KMS-11 (cell line): ENCODE measurements around the gene ZNF678.

Source experiments
- H2AFZ ChIP-seq: fragments of 200-600 bp; sonication (generic); 2 replicates; pipeline ENCODE4 v1.6.1; 2016; ENCODE audit warnings: antibody characterized with exemption, mixed run types, low read depth
- H3K27ac ChIP-seq: fragments of 200-600 bp; sonication (generic); 2 replicates; pipeline ENCODE4 v1.6.1; 2016; ENCODE audit warnings: mild to moderate bottlenecking, mixed run types
- H3K27me3 ChIP-seq: fragments of 200-600 bp; sonication (generic); 2 replicates; pipeline ENCODE4 v1.6.1; 2017; ENCODE audit warnings: mild to moderate bottlenecking, low read depth, mixed run types, moderate library complexity; ENCODE audit not compliant: insufficient read depth
- H3K36me3 ChIP-seq: fragments of 200-600 bp; sonication (generic); 2 replicates; pipeline ENCODE4 v1.6.1; 2017; ENCODE audit warnings: mild to moderate bottlenecking, mixed run types; ENCODE audit not compliant: insufficient read depth
- H3K4me1 ChIP-seq: fragments of 200-600 bp; sonication (generic); 2 replicates; pipeline ENCODE4 v1.6.1; 2016; ENCODE audit warnings: mild to moderate bottlenecking, low read depth, mixed run types; ENCODE audit not compliant: poor library complexity, severe bottlenecking
- H3K4me2 ChIP-seq: fragments of 200-600 bp; sonication (generic); 2 replicates; pipeline ENCODE4 v1.7.0; 2016; ENCODE audit warnings: mild to moderate bottlenecking, mixed run types
- H3K4me3 ChIP-seq: fragments of 200-600 bp; sonication (generic); IDR thresholded peaks from 2 replicates; pipeline ENCODE4 v1.6.1; 2017; ENCODE audit warnings: low read depth, low read length, mixed read lengths; ENCODE audit not compliant: insufficient read depth
- H3K79me2 ChIP-seq: fragments of 200-600 bp; sonication (generic); 2 replicates; pipeline ENCODE4 v1.6.1; 2016; ENCODE audit warnings: low read depth, mixed run types; ENCODE audit not compliant: insufficient read depth
- H3K9ac ChIP-seq: fragments of 200-600 bp; sonication (generic); 2 replicates; pipeline ENCODE4 v1.6.1; 2016; ENCODE audit warnings: mild to moderate bottlenecking, mixed run types
- H4K20me1 ChIP-seq: fragments of 200-600 bp; sonication (generic); 2 replicates; pipeline ENCODE4 v1.6.1; 2016; ENCODE audit warnings: mild to moderate bottlenecking, mixed run types; ENCODE audit not compliant: insufficient read depth
- TF ChIP-seq, protein P1 (sequence below): fragments of 200-600 bp; sonication (generic); conservative IDR thresholded peaks from 2 replicates; pipeline ENCODE4 v1.6.1; 2017; ENCODE audit warnings: low read depth, mild to moderate bottlenecking, antibody characterized with exemption, low read length, moderate library complexity, mixed read lengths

The ZNF678 gene

DNA sequence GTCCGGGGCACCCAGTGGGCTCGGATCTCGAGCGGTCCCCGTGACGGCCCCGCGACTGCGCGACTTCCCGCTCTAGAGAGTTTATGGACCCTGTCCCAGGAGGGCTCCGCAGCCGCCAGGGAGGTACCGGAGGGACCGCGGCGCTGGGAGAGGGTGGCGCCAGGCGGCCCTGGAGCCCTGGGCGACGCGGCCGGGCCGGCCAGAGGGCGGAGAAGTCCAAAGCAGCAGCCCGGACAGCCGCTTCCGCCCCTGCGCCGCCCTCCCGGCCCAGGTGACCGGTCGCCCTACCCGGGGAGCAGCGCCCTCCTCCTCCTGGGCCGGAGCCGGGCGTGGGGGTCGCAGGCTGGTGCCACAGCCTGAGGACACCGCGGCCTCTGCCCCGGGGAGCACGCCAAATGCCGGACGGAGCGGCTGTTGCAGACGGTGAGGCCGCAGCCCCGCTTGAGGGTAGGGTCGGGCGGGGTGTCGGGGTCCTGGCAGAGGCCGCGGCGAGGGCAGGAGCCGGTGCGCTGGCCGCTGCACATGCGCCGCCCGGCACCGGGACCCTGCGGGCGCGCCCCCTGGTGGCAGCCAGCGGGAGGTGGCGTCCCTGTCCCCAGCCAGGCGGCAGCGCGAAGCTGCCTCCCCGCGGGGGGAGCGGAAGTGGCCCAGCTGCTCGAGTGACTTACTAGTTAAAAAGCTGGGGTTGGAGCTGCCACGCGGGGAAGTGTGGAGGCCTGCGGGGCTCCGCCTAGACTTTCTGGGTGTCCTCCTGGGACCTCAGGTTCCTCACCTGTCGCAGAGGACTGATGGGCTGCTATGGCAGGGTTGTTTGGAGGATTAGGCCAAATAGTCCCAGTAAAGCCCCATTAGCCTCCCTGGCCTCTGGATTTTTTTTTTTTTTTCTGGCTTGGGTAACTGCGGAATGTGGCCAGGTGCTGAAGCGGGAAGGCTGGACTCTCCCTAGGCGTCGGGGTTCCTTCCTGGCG, 20.9 kb upstream of the ZNF678 start:
- Histone ChIP-seq H3K4me1 (peaks cover 4% of the 10 kb centered on the region), H3K4me2 (peak overlapping the region; percentile 48; the same call in 1 of the 2 replicates), H3K9ac (peak overlapping the region; percentile 41; the same call in 1 of the 2 replicates), H4K20me1 (no peaks in the 10 kb centered on the region), H3K4me3 (no peak overlapping the region), H3K36me3 (no peaks in the 10 kb centered on the region), H3K27me3 (no peaks in the 10 kb centered on the region), H2AFZ (peak overlapping the region; percentile 96), H3K27ac (no peak overlapping the region), H3K79me2 (no peaks in the 10 kb centered on the region)
- TF ChIP-seq, protein P1, sequence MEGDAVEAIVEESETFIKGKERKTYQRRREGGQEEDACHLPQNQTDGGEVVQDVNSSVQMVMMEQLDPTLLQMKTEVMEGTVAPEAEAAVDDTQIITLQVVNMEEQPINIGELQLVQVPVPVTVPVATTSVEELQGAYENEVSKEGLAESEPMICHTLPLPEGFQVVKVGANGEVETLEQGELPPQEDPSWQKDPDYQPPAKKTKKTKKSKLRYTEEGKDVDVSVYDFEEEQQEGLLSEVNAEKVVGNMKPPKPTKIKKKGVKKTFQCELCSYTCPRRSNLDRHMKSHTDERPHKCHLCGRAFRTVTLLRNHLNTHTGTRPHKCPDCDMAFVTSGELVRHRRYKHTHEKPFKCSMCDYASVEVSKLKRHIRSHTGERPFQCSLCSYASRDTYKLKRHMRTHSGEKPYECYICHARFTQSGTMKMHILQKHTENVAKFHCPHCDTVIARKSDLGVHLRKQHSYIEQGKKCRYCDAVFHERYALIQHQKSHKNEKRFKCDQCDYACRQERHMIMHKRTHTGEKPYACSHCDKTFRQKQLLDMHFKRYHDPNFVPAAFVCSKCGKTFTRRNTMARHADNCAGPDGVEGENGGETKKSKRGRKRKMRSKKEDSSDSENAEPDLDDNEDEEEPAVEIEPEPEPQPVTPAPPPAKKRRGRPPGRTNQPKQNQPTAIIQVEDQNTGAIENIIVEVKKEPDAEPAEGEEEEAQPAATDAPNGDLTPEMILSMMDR, result peak; percentile 74

DNA sequence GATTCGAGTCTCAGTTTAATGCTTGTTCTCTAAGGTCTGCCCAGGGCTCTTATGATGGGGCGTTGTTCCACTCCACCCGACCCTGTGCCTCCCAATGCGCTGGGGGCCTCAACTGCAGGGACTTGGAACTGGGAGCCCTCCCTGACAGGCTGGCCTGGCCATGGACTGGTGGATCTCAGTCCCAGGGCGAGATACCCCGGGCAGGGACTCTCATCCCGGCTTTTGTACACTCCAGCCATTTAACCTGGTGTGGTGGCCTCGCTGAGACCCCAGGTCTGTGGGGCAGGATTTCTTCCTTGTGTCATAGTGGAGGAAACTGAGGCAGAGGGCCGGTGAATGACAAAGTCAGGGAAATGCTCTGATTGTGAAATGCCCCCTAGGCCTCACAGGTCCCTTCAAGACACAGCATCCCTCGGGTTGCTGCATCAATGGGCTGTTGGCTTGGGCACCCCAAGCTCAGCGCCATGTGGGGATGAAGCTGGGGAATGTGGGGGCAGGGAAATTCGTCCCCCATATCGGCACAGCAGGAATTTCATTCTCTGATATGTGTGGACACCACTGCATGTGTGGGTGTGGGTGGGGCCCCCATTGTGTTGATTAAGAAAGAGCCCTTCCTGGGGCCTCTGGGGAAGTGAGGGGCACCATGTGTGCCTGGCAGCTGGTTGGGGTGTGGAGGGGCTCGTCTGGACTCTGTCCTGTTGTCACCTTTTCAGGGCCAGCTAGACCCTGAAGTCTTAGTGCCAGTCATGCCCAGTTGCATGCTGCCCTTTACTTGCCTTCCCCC, 19.9 kb upstream of the ZNF678 start:
- Histone ChIP-seq H3K36me3 (no peaks in the 10 kb centered on the region), H4K20me1 (no peaks in the 10 kb centered on the region), H3K4me1 (peaks cover 4% of the 10 kb centered on the region), H3K9ac (no peak overlapping the region), H3K4me2 (no peak overlapping the region), H3K4me3 (no peak overlapping the region), H2AFZ (peak overlapping the region; percentile 96), H3K79me2 (no peaks in the 10 kb centered on the region), H3K27ac (no peak overlapping the region), H3K27me3 (no peaks in the 10 kb centered on the region)
- TF ChIP-seq, protein P1, result no peak

DNA sequence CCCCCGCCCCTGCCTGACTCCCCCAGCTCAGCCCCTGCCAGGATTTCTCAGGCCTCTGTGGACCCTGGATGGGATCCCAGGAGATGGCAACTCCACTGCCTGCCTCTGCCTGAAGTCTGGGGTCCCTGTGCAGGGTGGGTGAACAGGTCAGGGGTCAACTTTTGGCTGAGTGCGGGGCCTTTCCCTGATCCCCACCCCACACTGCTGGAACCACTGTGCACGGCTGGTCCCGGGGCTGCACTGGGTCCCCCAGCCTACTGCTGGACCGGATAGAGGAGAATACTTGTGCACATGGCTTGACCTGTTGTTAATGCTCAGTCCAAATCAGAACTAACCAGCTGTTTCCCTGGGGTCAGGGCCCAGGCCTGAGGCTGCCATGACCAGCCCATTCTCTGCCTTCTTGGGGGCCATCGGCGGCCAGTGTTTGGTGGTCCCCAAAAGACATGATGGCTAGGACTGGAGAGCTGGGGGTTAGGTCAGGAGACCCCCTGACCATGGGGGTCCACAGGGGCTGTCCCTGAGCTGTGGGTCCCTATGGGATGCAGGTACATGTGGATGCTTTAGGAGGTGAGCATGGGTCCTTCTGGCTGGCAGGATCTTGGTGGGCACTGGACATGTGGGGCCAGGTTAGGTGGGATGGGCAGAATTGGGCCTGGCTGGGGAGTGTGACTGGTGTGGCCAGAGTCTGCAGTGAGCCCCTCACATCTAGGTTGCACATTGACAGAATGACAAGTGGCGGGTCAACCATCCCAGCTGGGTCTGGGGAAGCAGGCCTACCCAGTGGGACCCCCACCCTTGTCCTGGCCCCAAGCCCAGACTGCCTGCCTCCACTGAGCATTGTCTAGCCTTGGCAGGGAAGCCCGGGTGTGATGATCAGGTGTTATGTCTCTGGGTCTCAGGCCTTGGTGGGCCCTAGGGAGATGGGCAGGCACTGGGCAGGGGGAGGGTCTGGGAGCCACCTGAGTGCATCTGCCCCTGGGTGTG, 19.0 kb upstream of the ZNF678 start:
- Histone ChIP-seq H3K27me3 (no peaks in the 10 kb centered on the region), H3K27ac (no peak overlapping the region), H4K20me1 (no peaks in the 10 kb centered on the region), H3K9ac (no peak overlapping the region), H3K79me2 (no peaks in the 10 kb centered on the region), H3K4me2 (no peak overlapping the region), H2AFZ (no peak overlapping the region), H3K4me3 (no peak overlapping the region), H3K36me3 (no peaks in the 10 kb centered on the region), H3K4me1 (peaks cover 4% of the 10 kb centered on the region)
- TF ChIP-seq, protein P1, result no peak

DNA sequence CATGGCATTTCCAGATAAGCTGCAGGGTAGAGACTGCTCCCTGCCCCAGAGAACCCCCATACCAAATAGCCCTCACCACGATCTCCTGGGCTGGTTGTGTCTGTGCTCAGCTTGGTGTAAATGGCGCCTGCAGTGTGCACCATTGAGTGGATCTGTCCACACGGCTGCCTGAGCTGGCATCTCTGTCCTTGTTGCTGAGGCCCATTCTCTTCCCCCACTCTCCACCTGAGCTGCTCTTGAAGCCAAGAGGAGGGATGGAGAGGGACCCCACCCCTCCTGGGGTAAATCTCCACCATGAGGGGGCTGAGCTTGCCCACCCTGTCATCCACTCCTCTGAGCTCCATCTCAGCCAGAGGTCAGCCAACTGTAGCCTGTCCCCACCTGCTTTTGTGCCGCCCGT, 18.0 kb upstream of the ZNF678 start:
- H4K20me1 ChIP-seq, result no peaks in the 10 kb centered on the region
- no peak overlapping the region for H3K4me3 ChIP-seq
- no peak overlapping the region for H3K27ac ChIP-seq
- no peak overlapping the region for H3K9ac ChIP-seq
- no peaks in the 10 kb centered on the region for H3K36me3 ChIP-seq
- TF ChIP-seq, protein P1, result no peak
- peaks cover 4% of the 10 kb centered on the region for H3K4me1 ChIP-seq
- H3K27me3 ChIP-seq, result no peaks in the 10 kb centered on the region
- H3K4me2 ChIP-seq, result no peak overlapping the region
- H2AFZ ChIP-seq, result no peak overlapping the region
- H3K79me2 ChIP-seq, result no peaks in the 10 kb centered on the region
